Suprapubic skin (tissue), 4 donors: Measurements from ENCODE around the gene PCSK2.

Experiments used
- POLR2A ChIP-seq, 2 donors: fragments of 450-650 bp; IDR thresholded peaks; one replicate each; pipeline ENCODE4 v1.6.1; 2017; ENCODE audit warnings: antibody characterized with exemption in 2 of 2, mild to moderate bottlenecking in 2 of 2, moderate library complexity in 2 of 2
- POLR2AphosphoS5 ChIP-seq, 3 donors: sonication (generic); formaldehyde crosslinking; IDR thresholded peaks; one replicate each; pipeline ENCODE4 v1.6.1; 2017; ENCODE audit warnings: antibody characterized with exemption in 3 of 3
- TF ChIP-seq, protein P1 (sequence below), 2 donors: fragments of 200-600 bp in 1 of 2; fragments of 450-650 bp in 1 of 2; sonication (generic) in 1 of 2; IDR thresholded peaks; one replicate each; pipeline ENCODE4 v1.5.1; 2016 to 2019; ENCODE audit warnings: antibody characterized with exemption in 2 of 2, mild to moderate bottlenecking in 1 of 2, moderate library complexity in 1 of 2

DNA sequence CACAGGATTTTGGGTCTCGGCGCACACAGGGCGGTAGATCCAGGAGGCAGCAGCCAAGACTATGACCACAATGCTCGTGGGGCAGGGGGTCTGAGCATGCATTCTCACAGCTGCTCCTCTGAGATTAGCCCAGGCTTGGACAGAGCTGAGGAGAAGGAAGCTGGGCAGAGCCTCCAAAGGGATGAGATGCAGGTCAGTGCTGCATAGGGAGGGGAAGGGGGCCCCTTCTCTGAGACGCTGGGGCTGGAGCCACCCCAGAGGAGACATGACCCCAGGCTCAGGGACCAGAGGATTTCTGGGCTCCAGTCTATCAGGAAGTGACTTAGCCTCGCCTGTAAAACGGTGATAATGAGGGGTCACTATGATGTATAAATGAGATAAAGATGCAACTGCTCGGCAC lies 210.4 kb downstream of the PCSK2 start:
- TF ChIP-seq POLR2A (IDR thresholded peaks at IDR 0.05) (no peak), POLR2AphosphoS5 (IDR thresholded peaks at IDR 0.05) (no peak)
- TF ChIP-seq, protein P1, sequence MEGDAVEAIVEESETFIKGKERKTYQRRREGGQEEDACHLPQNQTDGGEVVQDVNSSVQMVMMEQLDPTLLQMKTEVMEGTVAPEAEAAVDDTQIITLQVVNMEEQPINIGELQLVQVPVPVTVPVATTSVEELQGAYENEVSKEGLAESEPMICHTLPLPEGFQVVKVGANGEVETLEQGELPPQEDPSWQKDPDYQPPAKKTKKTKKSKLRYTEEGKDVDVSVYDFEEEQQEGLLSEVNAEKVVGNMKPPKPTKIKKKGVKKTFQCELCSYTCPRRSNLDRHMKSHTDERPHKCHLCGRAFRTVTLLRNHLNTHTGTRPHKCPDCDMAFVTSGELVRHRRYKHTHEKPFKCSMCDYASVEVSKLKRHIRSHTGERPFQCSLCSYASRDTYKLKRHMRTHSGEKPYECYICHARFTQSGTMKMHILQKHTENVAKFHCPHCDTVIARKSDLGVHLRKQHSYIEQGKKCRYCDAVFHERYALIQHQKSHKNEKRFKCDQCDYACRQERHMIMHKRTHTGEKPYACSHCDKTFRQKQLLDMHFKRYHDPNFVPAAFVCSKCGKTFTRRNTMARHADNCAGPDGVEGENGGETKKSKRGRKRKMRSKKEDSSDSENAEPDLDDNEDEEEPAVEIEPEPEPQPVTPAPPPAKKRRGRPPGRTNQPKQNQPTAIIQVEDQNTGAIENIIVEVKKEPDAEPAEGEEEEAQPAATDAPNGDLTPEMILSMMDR (IDR thresholded peaks at IDR 0.05) = no peak
